22Rv1 (cell line): ENCODE measurements around the gene GPR143.

Experiments
- ZFX ChIP-seq: fragments of 450-650 bp; IDR thresholded peaks from 2 replicates; pipeline ENCODE4 v1.6.1; 2017; ENCODE audit warnings: antibody characterized with exemption, borderline replicate concordance
- TF ChIP-seq, protein P1 (sequence below): fragments of 450-650 bp; IDR thresholded peaks from 2 replicates; pipeline ENCODE4 v1.5.1; 2017; ENCODE audit warnings: mild to moderate bottlenecking

DNA sequence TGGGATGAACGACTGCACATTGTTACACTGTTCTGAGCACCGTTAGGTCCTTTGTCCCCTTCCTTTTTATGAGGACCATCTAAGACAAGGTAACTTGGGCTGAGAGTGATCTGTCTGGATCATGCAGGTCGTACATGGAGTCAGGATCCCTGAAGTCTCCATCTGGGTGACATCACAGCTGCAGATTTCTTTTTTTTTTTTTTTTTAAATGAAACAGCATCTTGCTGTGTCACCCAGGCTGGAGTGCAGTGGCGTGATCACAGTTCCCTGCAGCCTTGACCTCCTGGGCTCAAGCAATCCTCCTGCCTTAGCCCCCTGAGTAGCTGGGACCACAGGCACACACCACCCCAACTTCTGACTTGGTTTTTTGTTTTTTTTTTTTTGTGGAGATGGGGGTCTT lies 37.1 kb upstream of the GPR143 start:
- TF ChIP-seq, protein P1, sequence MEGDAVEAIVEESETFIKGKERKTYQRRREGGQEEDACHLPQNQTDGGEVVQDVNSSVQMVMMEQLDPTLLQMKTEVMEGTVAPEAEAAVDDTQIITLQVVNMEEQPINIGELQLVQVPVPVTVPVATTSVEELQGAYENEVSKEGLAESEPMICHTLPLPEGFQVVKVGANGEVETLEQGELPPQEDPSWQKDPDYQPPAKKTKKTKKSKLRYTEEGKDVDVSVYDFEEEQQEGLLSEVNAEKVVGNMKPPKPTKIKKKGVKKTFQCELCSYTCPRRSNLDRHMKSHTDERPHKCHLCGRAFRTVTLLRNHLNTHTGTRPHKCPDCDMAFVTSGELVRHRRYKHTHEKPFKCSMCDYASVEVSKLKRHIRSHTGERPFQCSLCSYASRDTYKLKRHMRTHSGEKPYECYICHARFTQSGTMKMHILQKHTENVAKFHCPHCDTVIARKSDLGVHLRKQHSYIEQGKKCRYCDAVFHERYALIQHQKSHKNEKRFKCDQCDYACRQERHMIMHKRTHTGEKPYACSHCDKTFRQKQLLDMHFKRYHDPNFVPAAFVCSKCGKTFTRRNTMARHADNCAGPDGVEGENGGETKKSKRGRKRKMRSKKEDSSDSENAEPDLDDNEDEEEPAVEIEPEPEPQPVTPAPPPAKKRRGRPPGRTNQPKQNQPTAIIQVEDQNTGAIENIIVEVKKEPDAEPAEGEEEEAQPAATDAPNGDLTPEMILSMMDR: no peak
- TF ChIP-seq ZFX: no peak
